Left ventricle myocardium inferior (tissue), 1 donor: Measurements from ENCODE around the gene CDH4. TPM values are rescaled to one million over a fixed set of nuclear protein-coding genes. Genes with fewer than 3 reads are reported as not detected.

Experiments
- DNase-seq: peaks from one replicate; pipeline ENCODE4 v3.0.0-alpha.2; 2020
- H3K27ac ChIP-seq: fragments of 200-600 bp; replicated peaks from 2 replicates; pipeline ENCODE4 v1.8.0; 2021
- H3K27me3 ChIP-seq: fragments of 200-600 bp; 2 replicates; pipeline ENCODE4 v1.8.0; 2021; ENCODE audit warnings: low read depth
- H3K36me3 ChIP-seq: fragments of 200-600 bp; 2 replicates; pipeline ENCODE4 v1.8.0; 2021
- H3K4me1 ChIP-seq: fragments of 200-600 bp; 2 replicates; pipeline ENCODE4 v1.8.0; 2021
- H3K4me3 ChIP-seq: fragments of 200-600 bp; 2 replicates; pipeline ENCODE4 v1.8.0; 2021; ENCODE audit warnings: mild to moderate bottlenecking, moderate library complexity
- H3K9me3 ChIP-seq: fragments of 200-600 bp; replicated peaks from 2 replicates; pipeline ENCODE4 v1.8.0; 2021
- CTCF ChIP-seq: fragments of 200-600 bp; IDR thresholded peaks from 2 replicates; pipeline ENCODE4 v1.8.0; 2021; ENCODE audit warnings: antibody characterized with exemption, mild to moderate bottlenecking, borderline replicate concordance
- intact Hi-C: fragments of 100-400 bp; cut with micrococcal nuclease; formaldehyde crosslinking; loops from one replicate; pipeline ENCODE4 v1.11.0; 2022
- total RNA-seq: library from RNA; stranded (reverse); fragmentation: NEBNext Ultra II Directional; extraction: Animal tissue kit (Norgen Biotek cat#: 25700); gene quantifications from one replicate; pipeline ENCODE4 v1.2.1, GENCODE V29; 2021
- donor health status: DM: no; HTN: yes; CAD: no; lungs with severe emphysema.

The CDH4 gene
- total RNA-seq, 1 donor from 2014 or later = 0.05 TPM

GRCh38 chr20:61646453-61646852 is 394.4 kb downstream of the CDH4 start:
- Histone ChIP-seq H3K9me3 (peaks cover 8% of the 10 kb centered on the region), H3K4me3 (no peak overlapping the region), H3K36me3 (no peaks in the 10 kb centered on the region), H3K4me1 (no peaks in the 10 kb centered on the region), H3K27ac (no peak overlapping the region), H3K27me3 (peaks cover 81% of the 10 kb centered on the region)
- DNase-seq = no peak
- TF ChIP-seq CTCF = no peak
- intact Hi-C loops = no loop called here

- H3K4me3 ChIP-seq = no peak overlapping the region
- no peak for DNase-seq
- H3K4me1 ChIP-seq = no peaks in the 10 kb centered on the region
- no peaks in the 10 kb centered on the region for H3K36me3 ChIP-seq
- peaks cover 85% of the 10 kb centered on the region for H3K27me3 ChIP-seq
- no peak overlapping the region for H3K27ac ChIP-seq
- TF ChIP-seq CTCF = no peak
- intact Hi-C loops = no loop called here
- H3K9me3 ChIP-seq = peaks cover 8% of the 10 kb centered on the region
Observed at GRCh38 chr20:61646986-61647385, 394.9 kb downstream of the CDH4 start.

GRCh38 chr20:61647702-61648101 is 395.6 kb downstream of the CDH4 start:
- no peak overlapping the region for H3K4me3 ChIP-seq
- H3K27ac ChIP-seq = no peak overlapping the region
- DNase-seq = no peak
- no peaks in the 10 kb centered on the region for H3K4me1 ChIP-seq
- no peak for TF ChIP-seq CTCF
- peaks cover 5% of the 10 kb centered on the region for H3K9me3 ChIP-seq
- peaks cover 84% of the 10 kb centered on the region for H3K27me3 ChIP-seq
- H3K36me3 ChIP-seq = no peaks in the 10 kb centered on the region
- intact Hi-C loops = no loop called here

GRCh38 chr20:61649105-61649859 is 397.2 kb downstream of the CDH4 start:
- peaks cover 70% of the 10 kb centered on the region for H3K27me3 ChIP-seq
- TF ChIP-seq CTCF = no peak
- no peaks in the 10 kb centered on the region for H3K9me3 ChIP-seq
- no peaks in the 10 kb centered on the region for H3K4me1 ChIP-seq
- no peak overlapping the region for H3K27ac ChIP-seq
- intact Hi-C loops = no loop called here
- no peak overlapping the region for H3K4me3 ChIP-seq
- no peak for DNase-seq
- H3K36me3 ChIP-seq = no peaks in the 10 kb centered on the region

GRCh38 chr20:61649860-61650162 is 397.8 kb downstream of the CDH4 start:
- no peak overlapping the region for H3K4me3 ChIP-seq
- H3K27ac ChIP-seq = no peak overlapping the region
- no peak for TF ChIP-seq CTCF
- H3K9me3 ChIP-seq = no peaks in the 10 kb centered on the region
- no peak for DNase-seq
- H3K4me1 ChIP-seq = no peaks in the 10 kb centered on the region
- intact Hi-C loops = no loop called here
- no peaks in the 10 kb centered on the region for H3K36me3 ChIP-seq
- peaks cover 70% of the 10 kb centered on the region for H3K27me3 ChIP-seq
